ENCODE results near the gene SLC22A6. TPM values are rescaled to one million over a fixed set of nuclear protein-coding genes. Genes with fewer than 3 reads are reported as not detected.
A peak's percentile ranks its signal among the peaks of the same experiment; 100 is the strongest.

Gene SLC22A6
- total RNA-seq, 2 donors from 2014 or later: not detected

DNA sequence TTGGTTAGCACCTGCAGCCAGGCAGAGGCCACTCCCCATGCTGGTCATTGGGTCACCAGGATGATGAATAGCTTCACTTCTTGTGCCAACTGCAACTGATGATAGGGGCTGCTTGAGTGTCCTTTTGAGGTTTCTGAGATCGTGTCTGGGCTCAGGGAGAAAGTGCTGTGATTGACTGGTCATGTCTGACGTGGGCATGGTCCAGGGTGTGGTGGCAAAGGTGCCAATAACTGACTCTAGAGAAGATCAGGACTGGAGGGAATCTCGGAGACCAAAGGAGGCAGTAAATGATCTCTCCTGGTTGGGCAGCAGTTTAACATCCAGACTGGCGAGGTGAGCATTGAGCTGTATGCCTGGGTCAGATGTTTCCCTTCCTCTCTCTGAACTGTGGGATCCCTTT lies 10.0 kb upstream of the SLC22A6 start:
- Histone ChIP-seq H3K9ac (ENCODE audit: extremely low read depth, low read length, poor library complexity, severe bottlenecking) (no peak overlapping the region), H3K36me3 (ENCODE audit: control insufficient read depth, insufficient read depth, low read length) (no peaks in the 10 kb centered on the region), H3K9me3 (ENCODE audit: control insufficient read depth, low read length) (no peaks in the 10 kb centered on the region), H3K27ac (ENCODE audit: low read depth, low read length) (no peak overlapping the region), H3K4me1 (ENCODE audit: control insufficient read depth, insufficient read depth, low read length) (no peaks in the 10 kb centered on the region), H3K4me3 (ENCODE audit: low read length) (no peak overlapping the region), H3K27me3 (ENCODE audit: control insufficient read depth, insufficient read depth, low read length, poor library complexity, severe bottlenecking) (no peaks in the 10 kb centered on the region)
- no peak overlapping the region for H3K4me3 Mint-ChIP-seq
- no peak overlapping the region for H3K27ac Mint-ChIP-seq
- TF ChIP-seq, protein P1, sequence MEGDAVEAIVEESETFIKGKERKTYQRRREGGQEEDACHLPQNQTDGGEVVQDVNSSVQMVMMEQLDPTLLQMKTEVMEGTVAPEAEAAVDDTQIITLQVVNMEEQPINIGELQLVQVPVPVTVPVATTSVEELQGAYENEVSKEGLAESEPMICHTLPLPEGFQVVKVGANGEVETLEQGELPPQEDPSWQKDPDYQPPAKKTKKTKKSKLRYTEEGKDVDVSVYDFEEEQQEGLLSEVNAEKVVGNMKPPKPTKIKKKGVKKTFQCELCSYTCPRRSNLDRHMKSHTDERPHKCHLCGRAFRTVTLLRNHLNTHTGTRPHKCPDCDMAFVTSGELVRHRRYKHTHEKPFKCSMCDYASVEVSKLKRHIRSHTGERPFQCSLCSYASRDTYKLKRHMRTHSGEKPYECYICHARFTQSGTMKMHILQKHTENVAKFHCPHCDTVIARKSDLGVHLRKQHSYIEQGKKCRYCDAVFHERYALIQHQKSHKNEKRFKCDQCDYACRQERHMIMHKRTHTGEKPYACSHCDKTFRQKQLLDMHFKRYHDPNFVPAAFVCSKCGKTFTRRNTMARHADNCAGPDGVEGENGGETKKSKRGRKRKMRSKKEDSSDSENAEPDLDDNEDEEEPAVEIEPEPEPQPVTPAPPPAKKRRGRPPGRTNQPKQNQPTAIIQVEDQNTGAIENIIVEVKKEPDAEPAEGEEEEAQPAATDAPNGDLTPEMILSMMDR (conservative IDR thresholded peaks at IDR 0.05): no peak
- H3K36me3 Mint-ChIP-seq (ENCODE audit: low read depth): no peaks in the 10 kb centered on the region
- H3K27me3 Mint-ChIP-seq (ENCODE audit: insufficient read depth): peaks cover 4% of the 10 kb centered on the region
- DNase-seq: no peak
- H3K4me1 Mint-ChIP-seq: no peaks in the 10 kb centered on the region
- peaks cover 1% of the 10 kb centered on the region for H3K9me3 Mint-ChIP-seq
- 83 to 89% methylated on average over 4 of the region's 4 CpGs for WGBS, 2 experiments (ENCODE audit: insufficient coverage in 1 of 2, insufficient read length in 1 of 2)

DNA sequence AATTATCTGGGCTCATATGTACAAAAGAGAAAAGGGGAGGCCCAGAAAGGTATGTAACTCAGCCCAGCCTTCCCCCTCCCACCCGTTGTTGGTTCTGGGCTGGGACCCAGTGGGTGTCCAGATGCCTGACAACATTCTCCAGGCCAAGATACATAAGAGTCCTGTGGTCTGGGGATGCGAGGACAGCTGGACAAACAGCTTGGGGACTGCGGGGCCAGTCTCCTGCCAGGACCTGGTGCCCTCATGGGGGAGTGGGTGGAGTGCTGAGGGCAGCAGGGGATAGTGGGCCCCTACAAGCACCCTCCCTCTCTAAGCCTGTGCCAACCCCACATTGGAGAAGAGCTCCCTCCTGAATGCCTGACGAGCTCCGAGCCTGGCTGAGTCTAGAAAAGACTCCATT lies 3.5 kb upstream of the SLC22A6 start:
- DNase-seq: peak; percentile 35
- Histone ChIP-seq H3K27me3 (ENCODE audit: control insufficient read depth, insufficient read depth, low read length, poor library complexity, severe bottlenecking) (no peaks in the 10 kb centered on the region), H3K27ac (ENCODE audit: low read depth, low read length) (no peak overlapping the region), H3K4me3 (ENCODE audit: low read length) (no peak overlapping the region), H3K9ac (ENCODE audit: extremely low read depth, low read length, poor library complexity, severe bottlenecking) (no peak overlapping the region), H3K4me1 (ENCODE audit: control insufficient read depth, insufficient read depth, low read length) (no peaks in the 10 kb centered on the region), H3K9me3 (ENCODE audit: control insufficient read depth, low read length) (no peaks in the 10 kb centered on the region), H3K36me3 (ENCODE audit: control insufficient read depth, insufficient read depth, low read length) (no peaks in the 10 kb centered on the region)
- H3K9me3 Mint-ChIP-seq: peaks cover 1% of the 10 kb centered on the region
- H3K4me1 Mint-ChIP-seq: no peaks in the 10 kb centered on the region
- H3K27ac Mint-ChIP-seq: no peak overlapping the region
- 82 to 93% methylated on average over 2 to 5 of the region's 5 CpGs for WGBS, 2 experiments (ENCODE audit: insufficient coverage in 1 of 2, insufficient read length in 1 of 2)
- H3K36me3 Mint-ChIP-seq (ENCODE audit: low read depth): no peaks in the 10 kb centered on the region
- no peak overlapping the region for H3K4me3 Mint-ChIP-seq
- peaks cover 8% of the 10 kb centered on the region for H3K27me3 Mint-ChIP-seq (ENCODE audit: insufficient read depth)
- TF ChIP-seq, protein P1 (conservative IDR thresholded peaks at IDR 0.05): no peak

DNA sequence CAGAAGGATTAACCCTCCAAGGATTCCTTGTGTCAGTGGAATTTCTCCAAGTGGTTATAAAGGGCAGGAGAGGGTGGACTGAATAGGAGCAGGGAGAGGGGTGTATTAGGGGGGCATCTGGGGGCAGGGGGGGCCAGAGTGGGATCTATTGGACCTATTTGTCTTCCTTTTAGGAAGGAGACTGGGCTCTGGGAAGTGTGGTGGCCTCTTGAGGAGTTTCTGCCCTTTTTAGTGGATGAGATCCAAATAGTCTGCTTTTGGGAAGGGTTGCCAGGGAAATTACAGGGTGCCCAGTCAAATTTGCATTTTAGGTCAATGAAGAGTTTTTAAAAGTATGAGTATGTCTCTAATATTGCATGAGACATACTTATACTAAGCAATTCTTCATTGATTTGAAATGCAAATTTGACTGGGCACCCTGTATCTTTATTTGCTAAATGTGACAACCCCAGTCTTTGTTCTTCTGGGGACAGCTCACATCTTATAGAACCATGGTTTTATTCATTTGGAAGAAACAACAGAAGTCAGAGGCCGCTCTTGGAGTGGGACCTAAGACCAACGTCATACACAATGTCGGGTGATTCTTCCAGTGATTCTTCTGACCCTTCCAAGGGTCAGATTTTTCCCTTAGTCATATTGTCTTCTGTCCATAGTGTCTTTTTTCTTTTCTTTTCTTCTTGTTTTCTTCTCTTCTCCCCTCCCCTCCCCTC lies 429 bp upstream of the SLC22A6 start:
- H3K4me1 Mint-ChIP-seq: no peaks in the 10 kb centered on the region
- no peak overlapping the region for H3K4me3 Mint-ChIP-seq
- H3K36me3 Mint-ChIP-seq (ENCODE audit: low read depth): no peaks in the 10 kb centered on the region
- H3K36me3 ChIP-seq (ENCODE audit: control insufficient read depth, insufficient read depth, low read length): no peaks in the 10 kb centered on the region
- 86 to 93% methylated on average over 3 of the region's 3 CpGs for WGBS, 2 experiments (ENCODE audit: insufficient coverage in 1 of 2, insufficient read length in 1 of 2)
- H3K4me3 ChIP-seq (ENCODE audit: low read length): no peak overlapping the region
- TF ChIP-seq, protein P1 (conservative IDR thresholded peaks at IDR 0.05): no peak
- H3K27me3 Mint-ChIP-seq (ENCODE audit: insufficient read depth): peaks cover 4% of the 10 kb centered on the region
- no peak overlapping the region for H3K9ac ChIP-seq (ENCODE audit: extremely low read depth, low read length, poor library complexity, severe bottlenecking)
- DNase-seq: no peak
- H3K9me3 Mint-ChIP-seq: no peaks in the 10 kb centered on the region
- H3K27ac ChIP-seq (ENCODE audit: low read depth, low read length): no peak overlapping the region
- no peaks in the 10 kb centered on the region for H3K4me1 ChIP-seq (ENCODE audit: control insufficient read depth, insufficient read depth, low read length)
- H3K9me3 ChIP-seq (ENCODE audit: control insufficient read depth, low read length): no peaks in the 10 kb centered on the region
- no peak overlapping the region for H3K27ac Mint-ChIP-seq
- H3K27me3 ChIP-seq (ENCODE audit: control insufficient read depth, insufficient read depth, low read length, poor library complexity, severe bottlenecking): no peaks in the 10 kb centered on the region
